Measurements from ENCODE around the gene FADS6.
A peak's percentile ranks its signal among the peaks of the same experiment; 100 is the strongest.

Gene FADS6

GRCh38 chr17:74866198-74866835, 27.1 kb downstream of the FADS6 start:
- H3K36me3 ChIP-seq (replicated peaks; ENCODE audit: low read depth, low read length), result peaks cover 13% of the 10 kb centered on the region
- H2AFZ ChIP-seq (ENCODE audit: low read depth, low read length), result 0 out of 2 replicates have a peak overlapping the region, but pooled peaks have one; percentile 31
- H3K9ac ChIP-seq (ENCODE audit: low read length), result peak overlapping the region; percentile 59; the same call in 1 of the 2 replicates
- peak overlapping the region; percentile 62 for H3K4me3 ChIP-seq (ENCODE audit: low read length)
- no peaks in the 10 kb centered on the region for H3K79me2 ChIP-seq (ENCODE audit: low read length)
- H3K4me1 ChIP-seq (ENCODE audit: low read length), result peaks cover 27% of the 10 kb centered on the region
- H3K9me3 ChIP-seq (ENCODE audit: insufficient read depth, low read length), result no peaks in the 10 kb centered on the region
- TF ChIP-seq EZH2phosphoT487 (IDR thresholded peaks at IDR 0.05; ENCODE audit: low read depth) (no peak), CTCF (IDR thresholded peaks at IDR 0.05; ENCODE audit: low read depth, low read length) (no peak; the same call in 1 of the 2 replicates)
- H3K27ac ChIP-seq (ENCODE audit: low read length), result peak overlapping the region; percentile 81
- H3K27me3 ChIP-seq (ENCODE audit: low read depth, low read length), result no peaks in the 10 kb centered on the region
- peak overlapping the region; percentile 74 for H3K4me2 ChIP-seq (ENCODE audit: low read length)
- no peaks in the 10 kb centered on the region for H4K20me1 ChIP-seq (ENCODE audit: insufficient read depth, low read length)

GRCh38 chr17:74865504-74866197, 27.8 kb downstream of the FADS6 start:
- Histone ChIP-seq H3K4me1 (ENCODE audit: low read length) (peaks cover 25% of the 10 kb centered on the region), H3K36me3 (replicated peaks; ENCODE audit: low read depth, low read length) (peaks cover 13% of the 10 kb centered on the region), H3K4me2 (ENCODE audit: low read length) (peak overlapping the region; percentile 74), H3K4me3 (ENCODE audit: low read length) (peak overlapping the region; percentile 62), H3K9ac (ENCODE audit: low read length) (peak overlapping the region; percentile 59), H3K27me3 (ENCODE audit: low read depth, low read length) (peaks cover under 1% of the 10 kb centered on the region; the same call in 1 of the 2 replicates), H3K27ac (ENCODE audit: low read length) (peak overlapping the region; percentile 81), H2AFZ (ENCODE audit: low read depth, low read length) (0 out of 2 replicates have a peak overlapping the region, but pooled peaks have one; percentile 31), H3K79me2 (ENCODE audit: low read length) (no peaks in the 10 kb centered on the region), H3K9me3 (ENCODE audit: insufficient read depth, low read length) (no peaks in the 10 kb centered on the region), H4K20me1 (ENCODE audit: insufficient read depth, low read length) (no peaks in the 10 kb centered on the region)
- TF ChIP-seq EZH2phosphoT487 (IDR thresholded peaks at IDR 0.05; ENCODE audit: low read depth) (no peak), CTCF (IDR thresholded peaks at IDR 0.05; ENCODE audit: low read depth, low read length) (peak; percentile 53)

GRCh38 chr17:74864866-74865395, 28.5 kb downstream of the FADS6 start:
- H3K27me3 ChIP-seq (ENCODE audit: low read depth, low read length), result peaks cover 7% of the 10 kb centered on the region; the same call in 1 of the 2 replicates
- peak overlapping the region; percentile 62 for H3K4me3 ChIP-seq (ENCODE audit: low read length)
- H3K9ac ChIP-seq (ENCODE audit: low read length), result peak overlapping the region; percentile 59
- H4K20me1 ChIP-seq (ENCODE audit: insufficient read depth, low read length), result no peaks in the 10 kb centered on the region
- H3K4me1 ChIP-seq (ENCODE audit: low read length), result peaks cover 32% of the 10 kb centered on the region
- H3K27ac ChIP-seq (ENCODE audit: low read length), result peak overlapping the region; percentile 81
- peak; percentile 89 for TF ChIP-seq CTCF (IDR thresholded peaks at IDR 0.05; ENCODE audit: low read depth, low read length)
- TF ChIP-seq EZH2phosphoT487 (IDR thresholded peaks at IDR 0.05; ENCODE audit: low read depth), result no peak
- H3K9me3 ChIP-seq (ENCODE audit: insufficient read depth, low read length), result no peaks in the 10 kb centered on the region
- peak overlapping the region; percentile 74 for H3K4me2 ChIP-seq (ENCODE audit: low read length)
- H2AFZ ChIP-seq (ENCODE audit: low read depth, low read length), result 0 out of 2 replicates have a peak overlapping the region, but pooled peaks have one; percentile 23
- H3K36me3 ChIP-seq (replicated peaks; ENCODE audit: low read depth, low read length), result peaks cover 13% of the 10 kb centered on the region
- no peaks in the 10 kb centered on the region for H3K79me2 ChIP-seq (ENCODE audit: low read length)
